Measurements from ENCODE around the gene LTBP1. TPM values are rescaled to one million over a fixed set of nuclear protein-coding genes. Genes with fewer than 3 reads are reported as not detected.

LTBP1 gene
- total RNA-seq, 1 donor from 2014 or later: 29.7 TPM

DNA sequence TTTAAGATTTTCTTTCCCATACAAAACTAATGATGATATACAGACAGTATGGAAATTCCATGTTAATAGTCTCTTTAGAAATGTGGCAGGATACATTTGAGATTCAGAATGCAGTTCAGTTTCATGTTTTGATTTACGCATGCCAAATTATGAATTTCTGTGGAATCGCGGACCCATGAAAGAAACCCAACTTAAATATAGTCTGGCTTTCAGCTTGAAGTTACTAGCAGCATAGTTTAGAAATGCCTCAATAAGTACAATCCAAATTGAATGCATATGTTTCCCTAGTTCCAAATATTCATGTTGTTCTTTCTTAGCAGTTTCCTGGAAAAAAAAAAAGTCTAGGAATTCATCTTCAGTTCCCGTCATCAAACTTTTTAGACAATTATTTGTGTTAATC lies 365.6 kb downstream of the LTBP1 start:
- no peaks in the 10 kb centered on the region for H3K36me3 Mint-ChIP-seq (ENCODE audit: low read depth, unreplicated experiment)
- Histone ChIP-seq H4K20me1 (ENCODE audit: insufficient read depth, low read length) (no peaks in the 10 kb centered on the region), H3K9me3 (ENCODE audit: insufficient read depth, low read depth, low read length) (no peaks in the 10 kb centered on the region), H3K4me3 (ENCODE audit: insufficient read depth, low read depth, low read length) (no peak overlapping the region), H3K79me2 (ENCODE audit: insufficient read depth, low read length) (no peaks in the 10 kb centered on the region), H3K4me1 (ENCODE audit: insufficient read depth, low read length) (no peaks in the 10 kb centered on the region), H3K36me3 (ENCODE audit: insufficient read depth, low read length) (peaks cover 31% of the 10 kb centered on the region), H3K9ac (ENCODE audit: low read length) (no peak overlapping the region), H2AFZ (ENCODE audit: low read depth, low read length) (no peak overlapping the region), H3K27ac (ENCODE audit: low read depth, low read length) (no peak overlapping the region), H3K27me3 (ENCODE audit: insufficient read depth, low read length) (no peaks in the 10 kb centered on the region), H3K4me2 (ENCODE audit: low read length) (no peak overlapping the region)
- no peak for DNase-seq (ENCODE audit: low read depth)
- H3K27me3 Mint-ChIP-seq (ENCODE audit: low read depth, unreplicated experiment): no peaks in the 10 kb centered on the region
- no peak overlapping the region for H3K4me3 Mint-ChIP-seq (ENCODE audit: unreplicated experiment)
- FAIRE-seq: no peak
- H3K4me1 Mint-ChIP-seq (ENCODE audit: low read depth, unreplicated experiment): peaks cover under 1% of the 10 kb centered on the region
- no peak overlapping the region for H3K27ac Mint-ChIP-seq (ENCODE audit: unreplicated experiment)
- TF ChIP-seq CTCF (IDR thresholded peaks at IDR 0.05; ENCODE audit: insufficient read depth, low read depth, low read length) (no peak), EZH2 (IDR thresholded peaks at IDR 0.05; ENCODE audit: insufficient read depth, low read length) (no peak)
- H3K9me3 Mint-ChIP-seq (ENCODE audit: unreplicated experiment): no peaks in the 10 kb centered on the region

- Histone ChIP-seq H3K79me2 (ENCODE audit: insufficient read depth, low read length) (no peaks in the 10 kb centered on the region), H3K4me2 (ENCODE audit: low read length) (no peak overlapping the region), H3K27ac (ENCODE audit: low read depth, low read length) (no peak overlapping the region), H3K9me3 (ENCODE audit: insufficient read depth, low read depth, low read length) (no peaks in the 10 kb centered on the region), H3K27me3 (ENCODE audit: insufficient read depth, low read length) (no peaks in the 10 kb centered on the region), H3K4me1 (ENCODE audit: insufficient read depth, low read length) (no peaks in the 10 kb centered on the region), H4K20me1 (ENCODE audit: insufficient read depth, low read length) (no peaks in the 10 kb centered on the region), H3K36me3 (ENCODE audit: insufficient read depth, low read length) (peaks cover 28% of the 10 kb centered on the region), H3K4me3 (ENCODE audit: insufficient read depth, low read depth, low read length) (no peak overlapping the region), H2AFZ (ENCODE audit: low read depth, low read length) (no peak overlapping the region), H3K9ac (ENCODE audit: low read length) (no peak overlapping the region)
- FAIRE-seq (no peak), DNase-seq (ENCODE audit: low read depth) (no peak)
- H3K4me3 Mint-ChIP-seq (ENCODE audit: unreplicated experiment): no peak overlapping the region
- H3K9me3 Mint-ChIP-seq (ENCODE audit: unreplicated experiment): no peaks in the 10 kb centered on the region
- no peak for TF ChIP-seq CTCF (IDR thresholded peaks at IDR 0.05; ENCODE audit: insufficient read depth, low read depth, low read length)
- no peak for TF ChIP-seq EZH2 (IDR thresholded peaks at IDR 0.05; ENCODE audit: insufficient read depth, low read length)
- no peaks in the 10 kb centered on the region for H3K27me3 Mint-ChIP-seq (ENCODE audit: low read depth, unreplicated experiment)
- no peaks in the 10 kb centered on the region for H3K36me3 Mint-ChIP-seq (ENCODE audit: low read depth, unreplicated experiment)
- no peak overlapping the region for H3K27ac Mint-ChIP-seq (ENCODE audit: unreplicated experiment)
- peaks cover 2% of the 10 kb centered on the region for H3K4me1 Mint-ChIP-seq (ENCODE audit: low read depth, unreplicated experiment)
Observed at GRCh38 chr2:33313039-33313438, 366.3 kb downstream of the LTBP1 start.

DNA sequence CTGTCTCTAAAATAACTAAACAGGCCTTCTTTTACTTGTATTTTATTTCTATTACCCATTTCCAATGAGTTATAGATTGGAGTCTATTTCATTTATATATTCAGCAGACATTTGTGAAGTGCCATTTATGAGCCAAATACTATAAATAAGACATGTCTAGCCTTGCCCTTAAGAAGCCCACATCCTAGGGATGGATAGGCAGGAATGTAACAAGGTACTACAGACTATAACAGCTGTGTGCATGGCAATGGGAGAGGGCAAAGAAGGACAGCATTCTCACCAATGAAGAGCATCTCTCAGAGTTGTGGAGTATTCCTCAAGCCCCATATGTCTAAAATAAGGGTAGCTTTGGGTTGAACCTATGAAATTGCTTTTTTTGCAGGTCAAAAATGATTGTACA lies 367.8 kb downstream of the LTBP1 start:
- H3K36me3 ChIP-seq (ENCODE audit: insufficient read depth, low read length): peaks cover 22% of the 10 kb centered on the region
- H4K20me1 ChIP-seq (ENCODE audit: insufficient read depth, low read length): no peaks in the 10 kb centered on the region
- Mint-ChIP-seq H3K36me3 (ENCODE audit: low read depth, unreplicated experiment) (no peaks in the 10 kb centered on the region), H3K27me3 (ENCODE audit: low read depth, unreplicated experiment) (no peaks in the 10 kb centered on the region), H3K27ac (ENCODE audit: unreplicated experiment) (no peak overlapping the region), H3K4me3 (ENCODE audit: unreplicated experiment) (no peak overlapping the region), H3K4me1 (ENCODE audit: low read depth, unreplicated experiment) (peaks cover 2% of the 10 kb centered on the region), H3K9me3 (ENCODE audit: unreplicated experiment) (no peaks in the 10 kb centered on the region)
- H3K9ac ChIP-seq (ENCODE audit: low read length): no peak overlapping the region
- H2AFZ ChIP-seq (ENCODE audit: low read depth, low read length): no peak overlapping the region
- no peaks in the 10 kb centered on the region for H3K9me3 ChIP-seq (ENCODE audit: insufficient read depth, low read depth, low read length)
- no peak for DNase-seq (ENCODE audit: low read depth)
- H3K4me3 ChIP-seq (ENCODE audit: insufficient read depth, low read depth, low read length): no peak overlapping the region
- no peak overlapping the region for H3K27ac ChIP-seq (ENCODE audit: low read depth, low read length)
- no peaks in the 10 kb centered on the region for H3K4me1 ChIP-seq (ENCODE audit: insufficient read depth, low read length)
- no peak for FAIRE-seq
- no peak overlapping the region for H3K4me2 ChIP-seq (ENCODE audit: low read length)
- TF ChIP-seq CTCF (IDR thresholded peaks at IDR 0.05; ENCODE audit: insufficient read depth, low read depth, low read length): no peak
- TF ChIP-seq EZH2 (IDR thresholded peaks at IDR 0.05; ENCODE audit: insufficient read depth, low read length): no peak
- H3K79me2 ChIP-seq (ENCODE audit: insufficient read depth, low read length): no peaks in the 10 kb centered on the region
- H3K27me3 ChIP-seq (ENCODE audit: insufficient read depth, low read length): no peaks in the 10 kb centered on the region

Measured in astrocyte (in vitro differentiated cells and primary cell).